MCF 10A (cell line): Measurements from ENCODE around the gene ZNF581. TPM values are rescaled to one million over a fixed set of nuclear protein-coding genes. Genes with fewer than 3 reads are reported as not detected.

Source experiments
- BruUV-seq: library from RNA; stranded (reverse); fragments of 400-500 nt; replicated peaks from 2 replicates; lab custom pipeline; 2021; lab: Mats Ljungman, UMichigan
- CTCF ChIA-PET: fragments of 300-600 bp; sonication (Branson Sonifier 250); formaldehyde crosslinking; extraction: SDS; loops from one replicate; lab custom pipeline; 2021; ENCODE audit warnings: antibody characterized with exemption, inconsistent platforms; lab: Yijun Ruan, JAX
- POLR2A ChIA-PET: fragments of 300-600, 350-650 bp; sonication (Branson Sonifier 250); formaldehyde crosslinking; extraction: SDS; loops from one replicate; lab custom pipeline; 2020; ENCODE audit warnings: antibody characterized with exemption, inconsistent platforms; lab: Yijun Ruan, JAX
- DNase-seq: peaks from one replicate; pipeline ENCODE4 v3.0.0-alpha.2; 2018; ENCODE audit not compliant: unreplicated experiment
- H3K27ac Mint-ChIP-seq: one replicate; pipeline ENCODE4 v1.8.0; 2022; ENCODE audit warnings: mild to moderate bottlenecking, low read depth, mixed read lengths; ENCODE audit not compliant: unreplicated experiment
- H3K27me3 Mint-ChIP-seq: one replicate; pipeline ENCODE4 v1.8.0; 2022; ENCODE audit warnings: mixed read lengths; ENCODE audit not compliant: insufficient read depth, unreplicated experiment
- H3K36me3 Mint-ChIP-seq: one replicate; pipeline ENCODE4 v1.8.0; 2022; ENCODE audit warnings: mild to moderate bottlenecking, moderate library complexity, mixed read lengths; ENCODE audit not compliant: insufficient read depth, unreplicated experiment
- H3K4me1 Mint-ChIP-seq: one replicate; pipeline ENCODE4 v1.8.0; 2022; ENCODE audit warnings: mixed read lengths; ENCODE audit not compliant: insufficient read depth, unreplicated experiment
- H3K4me3 Mint-ChIP-seq: one replicate; pipeline ENCODE4 v1.8.0; 2022; ENCODE audit warnings: mild to moderate bottlenecking, moderate library complexity, mixed read lengths; ENCODE audit not compliant: unreplicated experiment
- H3K9me3 Mint-ChIP-seq: one replicate; pipeline ENCODE4 v1.8.0; 2022; ENCODE audit warnings: mixed read lengths; ENCODE audit not compliant: unreplicated experiment
- intact Hi-C: fragments of 100-400 bp; cut with micrococcal nuclease; formaldehyde crosslinking; loops from 2 replicates; pipeline ENCODE4 v1.14.1; 2022
- total RNA-seq: library from RNA; stranded (reverse); gene quantifications from 2 replicates; pipeline ENCODE4 v1.2.3, GENCODE V29; 2022
- TF ChIP-seq, protein P1 (sequence below): fragments of 200-600 bp; IDR thresholded peaks from one replicate; pipeline ENCODE4 v1.8.0; 2022; ENCODE audit warnings: antibody characterized with exemption, mild to moderate bottlenecking; ENCODE audit not compliant: unreplicated experiment

The ZNF581 gene
- total RNA-seq, 1 experiment from 2014 or later: 25.7 TPM

DNA sequence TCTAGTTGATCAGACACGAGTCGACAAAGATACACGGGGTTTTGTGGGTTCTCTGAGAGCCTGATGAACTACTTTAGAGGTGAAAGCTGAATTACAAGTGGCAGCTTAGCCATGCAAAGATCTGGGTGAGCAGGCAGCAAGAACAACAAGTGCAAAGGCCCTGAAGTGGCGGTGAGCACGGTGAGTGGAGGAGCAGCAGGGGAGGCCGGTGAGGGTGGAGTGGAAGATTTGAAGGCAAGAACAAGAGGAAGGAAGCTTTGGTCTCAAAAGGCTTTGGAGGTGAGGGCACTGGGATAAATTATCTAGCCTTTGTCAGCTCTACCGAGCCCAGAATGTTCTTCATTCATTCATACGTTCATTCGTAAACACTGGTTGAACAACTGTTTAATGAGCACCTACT, 36.6 kb upstream of the ZNF581 start:
- no peak for DNase-seq
- peaks cover 32% of the 10 kb centered on the region for H3K36me3 Mint-ChIP-seq
- intact Hi-C loops: loop anchor here (1.0 to 5.0 kb wide), 3 partner anchors 17 to 1415 kb away; partner anchors contain the start of genes TSEN34 and ZNF784
- peak overlapping the region; percentile 83 for H3K27ac Mint-ChIP-seq
- peaks cover 36% of the 10 kb centered on the region for H3K4me1 Mint-ChIP-seq
- ChIA-PET CTCF (interaction anchor here (0.7 to 4.5 kb wide), 24 partner anchors 11 to 392 kb away, joined by 3 to 32 read pairs (median 6); partner anchors contain the start of genes ZNF628 and ZNF784), POLR2A (interaction anchor here (0.8 to 2.2 kb wide), 8 partner anchors 10 to 268 kb away, joined by 4 to 15 read pairs (median 8); partner anchors contain the start of genes KMT5C, U2AF2 and ZNF784)
- TF ChIP-seq, protein P1, sequence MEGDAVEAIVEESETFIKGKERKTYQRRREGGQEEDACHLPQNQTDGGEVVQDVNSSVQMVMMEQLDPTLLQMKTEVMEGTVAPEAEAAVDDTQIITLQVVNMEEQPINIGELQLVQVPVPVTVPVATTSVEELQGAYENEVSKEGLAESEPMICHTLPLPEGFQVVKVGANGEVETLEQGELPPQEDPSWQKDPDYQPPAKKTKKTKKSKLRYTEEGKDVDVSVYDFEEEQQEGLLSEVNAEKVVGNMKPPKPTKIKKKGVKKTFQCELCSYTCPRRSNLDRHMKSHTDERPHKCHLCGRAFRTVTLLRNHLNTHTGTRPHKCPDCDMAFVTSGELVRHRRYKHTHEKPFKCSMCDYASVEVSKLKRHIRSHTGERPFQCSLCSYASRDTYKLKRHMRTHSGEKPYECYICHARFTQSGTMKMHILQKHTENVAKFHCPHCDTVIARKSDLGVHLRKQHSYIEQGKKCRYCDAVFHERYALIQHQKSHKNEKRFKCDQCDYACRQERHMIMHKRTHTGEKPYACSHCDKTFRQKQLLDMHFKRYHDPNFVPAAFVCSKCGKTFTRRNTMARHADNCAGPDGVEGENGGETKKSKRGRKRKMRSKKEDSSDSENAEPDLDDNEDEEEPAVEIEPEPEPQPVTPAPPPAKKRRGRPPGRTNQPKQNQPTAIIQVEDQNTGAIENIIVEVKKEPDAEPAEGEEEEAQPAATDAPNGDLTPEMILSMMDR: no peak
- H3K4me3 Mint-ChIP-seq: peak overlapping the region; percentile 84
- H3K27me3 Mint-ChIP-seq: no peaks in the 10 kb centered on the region
- no peaks in the 10 kb centered on the region for H3K9me3 Mint-ChIP-seq
- TSS peak; percentile 25 for BruUV-seq

DNA sequence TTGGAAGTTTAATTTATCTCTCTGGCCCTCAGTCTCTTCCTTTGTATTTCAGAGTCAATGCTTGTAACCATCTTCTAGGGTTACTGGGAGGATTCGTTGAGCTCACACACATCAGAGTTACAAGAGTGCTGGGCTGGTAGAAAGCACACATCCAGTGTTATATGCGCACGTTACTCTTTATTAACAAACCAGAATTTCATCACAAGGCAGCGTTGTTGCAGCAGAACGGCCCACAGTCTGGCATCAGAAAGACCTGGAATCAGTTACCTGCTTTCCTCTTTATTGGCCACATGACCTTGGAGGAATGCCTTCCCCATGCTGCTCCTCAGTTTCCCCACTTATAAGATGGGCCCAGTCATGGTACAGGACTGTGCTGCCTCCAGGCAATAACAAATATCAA, 34.1 kb upstream of the ZNF581 start:
- BruUV-seq: no TSS peak
- no peak overlapping the region for H3K4me3 Mint-ChIP-seq
- H3K36me3 Mint-ChIP-seq: peaks cover 37% of the 10 kb centered on the region
- CTCF ChIA-PET: interaction anchor here (1.3 kb wide), 1 partner anchor 142 kb away, joined by 3 read pairs; no protein-coding TSS in a partner anchor
- TF ChIP-seq, protein P1: no peak
- no peak for DNase-seq
- H3K9me3 Mint-ChIP-seq: no peaks in the 10 kb centered on the region
- intact Hi-C loops: loop anchor here (5.0 kb wide), 1 partner anchor 1417 kb away; the partner anchor contains the start of gene TSEN34
- H3K27me3 Mint-ChIP-seq: no peaks in the 10 kb centered on the region
- H3K27ac Mint-ChIP-seq: no peak overlapping the region
- peaks cover 28% of the 10 kb centered on the region for H3K4me1 Mint-ChIP-seq
- POLR2A ChIA-PET: no interaction called here

DNA sequence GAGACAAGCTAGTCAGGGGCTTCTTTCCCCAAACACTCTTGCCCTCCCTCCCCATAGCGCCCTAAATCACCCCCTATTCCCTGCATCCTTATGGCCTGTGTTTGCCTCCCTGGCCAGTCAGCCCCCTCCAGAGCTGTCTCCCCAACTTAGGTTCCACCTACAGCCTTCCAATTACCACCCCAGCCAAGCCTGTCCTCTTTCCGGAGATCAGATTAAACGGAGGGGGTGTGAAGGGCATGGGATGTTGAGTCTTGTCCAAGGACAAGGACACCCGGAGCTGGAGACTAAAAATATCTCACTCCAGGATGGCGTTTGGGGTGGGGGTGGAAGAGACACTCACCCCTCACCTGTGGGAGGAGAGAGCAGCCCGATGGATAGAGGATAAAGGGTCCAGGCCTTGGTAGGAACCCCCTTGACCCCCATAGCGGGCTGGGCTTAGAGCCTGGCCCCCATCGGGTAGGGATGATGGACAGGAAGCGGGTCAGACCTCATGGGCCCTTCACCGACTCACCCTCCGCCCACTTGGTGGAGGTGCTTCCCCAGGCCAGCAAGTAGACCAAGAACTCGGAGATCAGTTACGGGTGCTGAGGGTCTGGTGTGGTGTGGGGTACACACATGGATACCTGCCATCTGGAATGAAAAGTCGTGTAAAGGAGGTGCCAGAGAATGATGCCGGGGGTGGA, 32.0 kb upstream of the ZNF581 start:
- H3K27me3 Mint-ChIP-seq: no peaks in the 10 kb centered on the region
- H3K27ac Mint-ChIP-seq: no peak overlapping the region
- intact Hi-C loops: no loop called here
- CTCF ChIA-PET: interaction anchor here (0.6 to 2.0 kb wide), 4 partner anchors 12 to 1130 kb away, joined by 3 to 4 read pairs (median 4); partner anchors contain the start of gene FIZ1
- H3K36me3 Mint-ChIP-seq: peaks cover 27% of the 10 kb centered on the region
- peaks cover 16% of the 10 kb centered on the region for H3K4me1 Mint-ChIP-seq
- no TSS peak for BruUV-seq
- H3K9me3 Mint-ChIP-seq: no peaks in the 10 kb centered on the region
- TF ChIP-seq, protein P1: no peak
- POLR2A ChIA-PET: interaction anchor here (1.1 kb wide), 1 partner anchor 17 kb away, joined by 3 read pairs; no protein-coding TSS in a partner anchor
- DNase-seq: no peak
- H3K4me3 Mint-ChIP-seq: no peak overlapping the region

DNA sequence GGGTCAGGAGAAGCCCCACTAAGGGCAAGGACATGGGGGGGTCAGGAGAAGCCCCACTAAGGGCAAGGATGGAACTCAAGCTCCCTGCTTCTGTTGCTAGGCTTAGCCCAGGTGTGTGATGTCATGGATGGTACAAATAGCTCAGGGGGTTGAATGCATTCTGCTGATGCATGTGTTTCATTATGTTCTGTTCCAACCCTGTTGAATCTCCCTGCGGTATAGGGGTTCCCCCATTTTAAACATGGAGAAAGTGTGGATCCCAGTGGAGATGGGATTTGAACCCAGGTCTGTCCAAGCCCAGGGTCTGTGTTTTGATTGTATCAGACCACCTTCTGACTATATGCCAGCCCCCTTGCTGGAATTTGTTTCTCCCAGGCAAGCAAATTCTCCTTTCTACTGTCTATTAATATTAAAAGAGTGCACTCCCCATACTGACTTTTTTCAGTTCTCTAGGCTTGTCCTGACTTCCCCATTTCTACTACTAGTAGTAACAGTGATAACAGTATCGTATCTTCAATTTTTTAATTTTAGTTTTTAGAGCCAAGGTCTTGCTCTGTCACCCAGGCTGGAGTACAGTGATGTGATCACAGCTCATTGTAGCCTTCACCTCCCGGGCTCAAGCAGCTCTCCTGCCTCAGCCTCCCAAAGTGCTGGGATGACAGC, 31.3 kb upstream of the ZNF581 start:
- POLR2A ChIA-PET: interaction anchor here (0.6 to 1.1 kb wide), 2 partner anchors 8 to 16 kb away, joined by 3 read pairs; no protein-coding TSS in a partner anchor
- no peak overlapping the region for H3K27ac Mint-ChIP-seq

More for the DNA sequence above, 31.3 kb upstream of the ZNF581 start:
- Mint-ChIP-seq H3K36me3 (peaks cover 22% of the 10 kb centered on the region), H3K27me3 (no peaks in the 10 kb centered on the region), H3K4me1 (peaks cover 9% of the 10 kb centered on the region), H3K9me3 (no peaks in the 10 kb centered on the region), H3K4me3 (no peak overlapping the region)
- no TSS peak for BruUV-seq
- DNase-seq: no peak
- intact Hi-C loops: no loop called here
- CTCF ChIA-PET: interaction anchor here (0.6 to 2.0 kb wide), 3 partner anchors 13 to 107 kb away, joined by 3 to 4 read pairs (median 4); partner anchors contain the start of gene FIZ1
- TF ChIP-seq, protein P1: no peak
